ENCODE data around the gene CRYL1. TPM values are rescaled to one million over a fixed set of nuclear protein-coding genes. Genes with fewer than 3 reads are reported as not detected.

Gene CRYL1
- total RNA-seq, 1 donor from 2014 or later = 19.8 TPM

GRCh38 chr13:20470136-20470535, 55.5 kb downstream of the CRYL1 start:
- DNase-seq (ENCODE audit: missing footprints) (no peak), ATAC-seq (no peak)
- intact Hi-C loops (cut with DNase I) = no loop called here

- DNase-seq (ENCODE audit: missing footprints) (no peak), ATAC-seq (no peak)
- intact Hi-C loops (cut with DNase I) = no loop called here
Measured at GRCh38 chr13:20466371-20466770, 59.3 kb downstream of the CRYL1 start.

GRCh38 chr13:20465218-20465879, 60.3 kb downstream of the CRYL1 start:
- DNase-seq (ENCODE audit: missing footprints) = no peak
- peak; percentile 11 for ATAC-seq
- intact Hi-C loops (cut with DNase I) = no loop called here

- intact Hi-C loops (cut with DNase I) = no loop called here
- ATAC-seq = no peak
- DNase-seq (ENCODE audit: missing footprints) = no peak
Measured at GRCh38 chr13:20462921-20463320, 62.7 kb downstream of the CRYL1 start.

GRCh38 chr13:20462533-20462915, 63.1 kb downstream of the CRYL1 start:
- peak; percentile 33 for ATAC-seq
- intact Hi-C loops (cut with DNase I) = no loop called here

GRCh38 chr13:20461860-20462532, 63.7 kb downstream of the CRYL1 start:
- ATAC-seq (peak; percentile 81), DNase-seq (ENCODE audit: missing footprints) (no peak)
- intact Hi-C loops (cut with DNase I) = no loop called here

More at GRCh38 chr13:20462533-20462915, 63.1 kb downstream of the CRYL1 start:
- no peak for DNase-seq (ENCODE audit: missing footprints)

GRCh38 chr13:20461481-20461859, 64.2 kb downstream of the CRYL1 start:
- intact Hi-C loops (cut with DNase I) = no loop called here
- DNase-seq (ENCODE audit: missing footprints) (no peak), ATAC-seq (no peak)

- intact Hi-C loops (cut with DNase I) = no loop called here
- DNase-seq (ENCODE audit: missing footprints) = no peak
- ATAC-seq = no peak
Measured at GRCh38 chr13:20460761-20461160, 64.9 kb downstream of the CRYL1 start.

- ATAC-seq = no peak
- intact Hi-C loops (cut with DNase I) = no loop called here
Measured at GRCh38 chr13:20457670-20458069, 68.0 kb downstream of the CRYL1 start.

GRCh38 chr13:20456737-20457136, 68.9 kb downstream of the CRYL1 start:
- ATAC-seq (no peak), DNase-seq (ENCODE audit: missing footprints) (no peak)
- intact Hi-C loops (cut with DNase I) = no loop called here

More at GRCh38 chr13:20457670-20458069, 68.0 kb downstream of the CRYL1 start:
- DNase-seq (ENCODE audit: missing footprints) = no peak

GRCh38 chr13:20451397-20451796, 74.3 kb downstream of the CRYL1 start:
- DNase-seq (ENCODE audit: missing footprints) = no peak
- no peak for ATAC-seq
- intact Hi-C loops (cut with DNase I) = no loop called here

- intact Hi-C loops (cut with DNase I) = no loop called here
- ATAC-seq = no peak
- DNase-seq (ENCODE audit: missing footprints) = no peak
Measured at GRCh38 chr13:20448470-20448869, 77.2 kb downstream of the CRYL1 start.

GRCh38 chr13:20446900-20447299, 78.8 kb downstream of the CRYL1 start:
- ATAC-seq (no peak), DNase-seq (ENCODE audit: missing footprints) (no peak)
- intact Hi-C loops (cut with DNase I) = no loop called here

GRCh38 chr13:20446405-20446804, 79.3 kb downstream of the CRYL1 start:
- DNase-seq (ENCODE audit: missing footprints) = no peak
- intact Hi-C loops (cut with DNase I) = no loop called here
- peak; percentile 89 for ATAC-seq

GRCh38 chr13:20442798-20443381, 82.8 kb downstream of the CRYL1 start:
- ATAC-seq = no peak
- intact Hi-C loops (cut with DNase I) = no loop called here
- no peak for DNase-seq (ENCODE audit: missing footprints)

- intact Hi-C loops (cut with DNase I) = no loop called here
- DNase-seq (ENCODE audit: missing footprints) = no peak
- no peak for ATAC-seq
Measured at GRCh38 chr13:20442375-20442774, 83.3 kb downstream of the CRYL1 start.

GRCh38 chr13:20441879-20442278, 83.8 kb downstream of the CRYL1 start:
- intact Hi-C loops (cut with DNase I) = no loop called here
- no peak for ATAC-seq
- no peak for DNase-seq (ENCODE audit: missing footprints)

GRCh38 chr13:20441056-20441455, 84.6 kb downstream of the CRYL1 start:
- intact Hi-C loops (cut with DNase I) = no loop called here
- DNase-seq (ENCODE audit: missing footprints) (no peak), ATAC-seq (no peak)

GRCh38 chr13:20439261-20439660, 86.4 kb downstream of the CRYL1 start:
- intact Hi-C loops (cut with DNase I) = no loop called here
- ATAC-seq (no peak), DNase-seq (ENCODE audit: missing footprints) (no peak)

GRCh38 chr13:20438801-20439200, 86.9 kb downstream of the CRYL1 start:
- DNase-seq (ENCODE audit: missing footprints) (no peak), ATAC-seq (peak; percentile 27)
- intact Hi-C loops (cut with DNase I) = no loop called here
